DND-41 (cell line): Measurements from ENCODE around the gene PCTP.

Experiments used
- EZH2 ChIP-seq: IDR thresholded peaks from 3 replicates; pipeline ENCODE4 v1.6.1; 2012; ENCODE audit warnings: borderline replicate concordance, low read depth, mild to moderate bottlenecking, moderate library complexity, low read length, inconsistent platforms; ENCODE audit not compliant: severe bottlenecking
- TF ChIP-seq, protein P1 (sequence below): IDR thresholded peaks from 2 replicates; pipeline ENCODE4 v1.5.1; 2012; ENCODE audit warnings: borderline replicate concordance, low read length, moderate library complexity, mild to moderate bottlenecking; ENCODE audit not compliant: poor library complexity, severe bottlenecking; ENCODE audit errors: extremely low read depth

DNA sequence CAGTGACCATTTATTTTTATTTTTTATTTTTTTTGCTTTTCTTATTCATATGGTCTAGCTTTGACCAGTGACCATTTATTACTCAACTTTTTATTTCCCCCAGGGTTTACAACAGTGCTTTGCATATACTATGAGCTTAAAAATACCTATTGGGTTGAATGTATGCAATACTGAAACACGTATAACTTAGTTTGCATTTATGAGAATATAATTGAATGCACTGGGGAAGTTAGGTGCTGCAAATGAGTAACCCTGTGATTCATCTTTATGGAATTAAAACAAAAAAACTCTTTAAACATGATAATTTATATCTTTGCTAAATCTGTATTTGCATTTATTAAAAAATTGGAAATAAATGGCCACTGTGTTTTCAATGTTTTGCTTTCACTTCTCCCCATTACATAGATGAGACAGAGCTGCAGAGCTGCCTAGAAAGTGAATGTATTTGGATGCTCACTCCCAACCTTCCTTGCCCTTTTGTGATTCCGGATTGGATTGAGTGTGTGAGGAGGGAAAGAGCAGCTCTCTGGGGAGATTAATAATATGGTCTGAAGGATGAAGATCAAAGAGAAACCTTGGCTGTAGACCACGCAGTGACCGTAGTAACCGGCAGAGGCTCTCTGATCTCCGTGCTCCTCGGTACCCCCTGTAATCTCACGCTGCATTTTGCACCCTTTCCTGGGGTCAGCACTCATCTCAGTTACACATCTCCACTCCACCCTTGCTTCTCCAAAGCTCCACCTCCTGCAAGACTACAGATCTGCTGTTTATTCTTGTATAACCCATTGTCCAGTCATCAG is 42.5 kb upstream of the PCTP start:
- TF ChIP-seq, protein P1, sequence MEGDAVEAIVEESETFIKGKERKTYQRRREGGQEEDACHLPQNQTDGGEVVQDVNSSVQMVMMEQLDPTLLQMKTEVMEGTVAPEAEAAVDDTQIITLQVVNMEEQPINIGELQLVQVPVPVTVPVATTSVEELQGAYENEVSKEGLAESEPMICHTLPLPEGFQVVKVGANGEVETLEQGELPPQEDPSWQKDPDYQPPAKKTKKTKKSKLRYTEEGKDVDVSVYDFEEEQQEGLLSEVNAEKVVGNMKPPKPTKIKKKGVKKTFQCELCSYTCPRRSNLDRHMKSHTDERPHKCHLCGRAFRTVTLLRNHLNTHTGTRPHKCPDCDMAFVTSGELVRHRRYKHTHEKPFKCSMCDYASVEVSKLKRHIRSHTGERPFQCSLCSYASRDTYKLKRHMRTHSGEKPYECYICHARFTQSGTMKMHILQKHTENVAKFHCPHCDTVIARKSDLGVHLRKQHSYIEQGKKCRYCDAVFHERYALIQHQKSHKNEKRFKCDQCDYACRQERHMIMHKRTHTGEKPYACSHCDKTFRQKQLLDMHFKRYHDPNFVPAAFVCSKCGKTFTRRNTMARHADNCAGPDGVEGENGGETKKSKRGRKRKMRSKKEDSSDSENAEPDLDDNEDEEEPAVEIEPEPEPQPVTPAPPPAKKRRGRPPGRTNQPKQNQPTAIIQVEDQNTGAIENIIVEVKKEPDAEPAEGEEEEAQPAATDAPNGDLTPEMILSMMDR, result no peak
- no peak for TF ChIP-seq EZH2
